IMR-90 (cell line): ENCODE measurements around the gene COX6A2. TPM values are rescaled to one million over a fixed set of nuclear protein-coding genes. Genes with fewer than 3 reads are reported as not detected.

Experiments used
- ATAC-seq: fragments of 200-7000 bp; cut with Tn5 transposase; 2 replicates; pipeline ENCODE4 v1.9.1; 2020; ENCODE audit warnings: low read depth, mild to moderate bottlenecking, moderate library complexity
- BruUV-seq: library from RNA; stranded (reverse); fragments of 400-500 nt; replicated peaks from 2 replicates; lab custom pipeline; 2021; lab: Mats Ljungman, UMichigan
- CTCF ChIA-PET: fragments of 300-600 bp; formaldehyde crosslinking; extraction: SDS; loops from one replicate; lab custom pipeline; 2021; ENCODE audit warnings: antibody characterized with exemption; lab: Yijun Ruan, JAX
- POLR2A ChIA-PET: fragments of 300-600 bp; sonication (Branson Sonifier 250); formaldehyde crosslinking; loops from one replicate; lab custom pipeline; 2022; ENCODE audit warnings: antibody characterized with exemption; ENCODE audit not compliant: unreplicated experiment; lab: Charles Lee
- DNase-seq: peaks from one replicate; pipeline ENCODE4 v3.0.0; 2013
- H2AFZ ChIP-seq: replicated peaks from 2 replicates; pipeline ENCODE3; 2013; ENCODE audit warnings: low read length, mild to moderate bottlenecking; ENCODE audit not compliant: poor library complexity
- H2AK5ac ChIP-seq: 2 replicates; pipeline ENCODE4 v1.6.1; 2013; ENCODE audit warnings: low read depth, low read length, inconsistent platforms
- H2AK9ac ChIP-seq: replicated peaks from 2 replicates; pipeline ENCODE3; 2013; ENCODE audit warnings: mild to moderate bottlenecking, low read depth, low read length, moderate library complexity; ENCODE audit not compliant: poor library complexity
- H2BK120ac ChIP-seq: 2 replicates; pipeline ENCODE4 v1.6.1; 2013; ENCODE audit warnings: low read depth, low read length, inconsistent platforms
- H2BK15ac ChIP-seq: 3 replicates; pipeline ENCODE4 v1.6.1; 2013; ENCODE audit warnings: low read depth, low read length, inconsistent platforms
- H2BK20ac ChIP-seq: 2 replicates; pipeline ENCODE4 v1.6.1; 2013; ENCODE audit warnings: low read depth, mild to moderate bottlenecking, inconsistent platforms, low read length, moderate library complexity
- H2BK5ac ChIP-seq: 2 replicates; pipeline ENCODE4 v1.6.1; 2013; ENCODE audit warnings: mild to moderate bottlenecking, low read depth, low read length, inconsistent platforms; ENCODE audit not compliant: poor library complexity, severe bottlenecking
- H3K14ac ChIP-seq: replicated peaks from 2 replicates; pipeline ENCODE4 v1.6.1; 2013; ENCODE audit warnings: low read depth, low read length, inconsistent platforms
- H3K18ac ChIP-seq: 2 replicates; pipeline ENCODE4 v1.6.1; 2013; ENCODE audit warnings: low read depth, low read length, control low read depth
- H3K23ac ChIP-seq: 2 replicates; pipeline ENCODE4 v1.6.1; 2013; ENCODE audit warnings: low read depth, low read length, inconsistent platforms
- H3K27ac ChIP-seq: 2 replicates; pipeline ENCODE4 v1.5.1; 2013; ENCODE audit warnings: mild to moderate bottlenecking, control low read depth, low read length; ENCODE audit not compliant: insufficient read depth
- H3K27me3 ChIP-seq: 2 replicates; pipeline ENCODE4 v1.6.1; 2013; ENCODE audit warnings: low read length; ENCODE audit not compliant: control insufficient read depth, insufficient read depth
- H3K36me3 ChIP-seq: 2 replicates; pipeline ENCODE4 v1.6.1; 2013; ENCODE audit warnings: low read length, mixed read lengths; ENCODE audit not compliant: control insufficient read depth, insufficient read depth
- H3K4ac ChIP-seq: 2 replicates; pipeline ENCODE4 v1.6.1; 2013; ENCODE audit warnings: low read depth, low read length, inconsistent platforms
- H3K4me1 ChIP-seq: 2 replicates; pipeline ENCODE4 v1.6.1; 2013; ENCODE audit warnings: low read length, mixed read lengths; ENCODE audit not compliant: control insufficient read depth, insufficient read depth
- H3K4me2 ChIP-seq: 2 replicates; pipeline ENCODE4 v1.6.1; 2013; ENCODE audit warnings: low read depth, mild to moderate bottlenecking, control low read depth, low read length, moderate library complexity
- H3K4me3 ChIP-seq: 2 replicates; pipeline ENCODE4 v1.5.1; 2013; ENCODE audit warnings: low read depth, mild to moderate bottlenecking, control low read depth, low read length, moderate library complexity; ENCODE audit not compliant: insufficient read depth
- H3K56ac ChIP-seq: 2 replicates; pipeline ENCODE4 v1.6.1; 2013; ENCODE audit warnings: low read length, inconsistent platforms; ENCODE audit not compliant: insufficient read depth; ENCODE audit errors: extremely low read depth
- H3K79me1 ChIP-seq, 2 experiments: 2 replicates each; pipeline ENCODE4 v1.6.1; 2013; ENCODE audit warnings: low read length in 2 of 2, inconsistent platforms in 1 of 2, low read depth in 1 of 2
- H3K9ac ChIP-seq: 2 replicates; pipeline ENCODE4 v1.6.1; 2013; ENCODE audit warnings: low read depth, low read length, control low read depth
- H3K9me1 ChIP-seq: 2 replicates; pipeline ENCODE4 v1.6.1; 2013; ENCODE audit warnings: low read length, inconsistent platforms; ENCODE audit not compliant: insufficient read depth
- H3K9me3 ChIP-seq: 2 replicates; pipeline ENCODE4 v1.6.1; 2013; ENCODE audit warnings: low read length; ENCODE audit not compliant: control insufficient read depth, insufficient read depth
- H4K20me1 ChIP-seq: 2 replicates; pipeline ENCODE4 v1.6.1; 2013; ENCODE audit warnings: low read length, inconsistent platforms; ENCODE audit not compliant: insufficient read depth
- H4K5ac ChIP-seq: 2 replicates; pipeline ENCODE4 v1.6.1; 2013; ENCODE audit warnings: mild to moderate bottlenecking, low read depth, low read length, control low read depth
- H4K8ac ChIP-seq, 2 experiments: 2 replicates each; pipeline ENCODE4 v1.6.1; 2013; ENCODE audit warnings: low read depth in 2 of 2, low read length in 2 of 2, control low read depth in 1 of 2, inconsistent platforms in 1 of 2
- H4K91ac ChIP-seq: 2 replicates; pipeline ENCODE4 v1.6.1; 2013; ENCODE audit warnings: low read depth, low read length, inconsistent platforms; ENCODE audit not compliant: insufficient read depth
- BHLHE40 ChIP-seq: fragments of 150-350 bp; IDR thresholded peaks from 2 replicates; pipeline ENCODE4 v1.6.1; 2016; ENCODE audit warnings: mild to moderate bottlenecking, low read depth, low read length
- CEBPB ChIP-seq: IDR thresholded peaks from 2 replicates; pipeline ENCODE4 v1.6.1; 2012; ENCODE audit warnings: low read depth, low read length, improper control_type of control experiment
- CHD1 ChIP-seq: IDR thresholded peaks from 2 replicates; pipeline ENCODE4 v1.6.1; 2012; ENCODE audit warnings: low read depth, low read length, improper control_type of control experiment
- ELK1 ChIP-seq: fragments of 150-350 bp; IDR thresholded peaks from 2 replicates; pipeline ENCODE4 v1.6.1; 2016; ENCODE audit warnings: low read depth, mild to moderate bottlenecking, low read length, moderate library complexity, borderline replicate concordance
- MAFK ChIP-seq: IDR thresholded peaks from 2 replicates; pipeline ENCODE4 v1.6.1; 2012; ENCODE audit warnings: low read depth, low read length, improper control_type of control experiment
- MAZ ChIP-seq: IDR thresholded peaks from 2 replicates; pipeline ENCODE4 v1.6.1; 2012; ENCODE audit warnings: low read depth, mild to moderate bottlenecking, low read length, improper control_type of control experiment, moderate library complexity, borderline replicate concordance
- NFE2L2 ChIP-seq: fragments of 150-350 bp; IDR thresholded peaks from 2 replicates; pipeline ENCODE4 v1.6.1; 2016; ENCODE audit warnings: low read depth, mild to moderate bottlenecking, low read length
- RAD21 ChIP-seq: IDR thresholded peaks from 2 replicates; pipeline ENCODE4 v1.6.1; 2012; ENCODE audit warnings: low read length, improper control_type of control experiment
- RCOR1 ChIP-seq: IDR thresholded peaks from 2 replicates; pipeline ENCODE4 v1.6.1; 2012; ENCODE audit warnings: mild to moderate bottlenecking, low read length, improper control_type of control experiment; ENCODE audit not compliant: insufficient replicate concordance
- RFX5 ChIP-seq: IDR thresholded peaks from 2 replicates; pipeline ENCODE4 v1.8.0; 2012; ENCODE audit warnings: low read depth, mild to moderate bottlenecking, low read length, moderate library complexity
- USF2 ChIP-seq: fragments of 150-350 bp; IDR thresholded peaks from 2 replicates; pipeline ENCODE4 v1.6.1; 2017; ENCODE audit warnings: mild to moderate bottlenecking, antibody characterized with exemption, low read length, low read depth
- WGBS, 2 experiments: methylation state at CpG; one replicate each; pipeline versions ENCODE4 v1.1.5 to v1.1.7; 2013; ENCODE audit warnings: missing lambda C conversion rate in 2 of 2; ENCODE audit not compliant: insufficient read length in 1 of 2; ENCODE audit errors: extremely low coverage in 2 of 2; 5-methylcytosine and 5-hydroxymethylcytosine counted together
- dilution Hi-C: fragments of 300-500 bp; cut with HindIII; formaldehyde crosslinking; loops from one replicate; pipeline ENCODE4 v1.14.3; 2018; ENCODE audit warnings: low sequenced_read_pairs; ENCODE audit not compliant: unreplicated experiment
- in situ Hi-C: fragments of 300-500 bp; cut with MboI; formaldehyde crosslinking; loops from 3 replicates; pipeline ENCODE4 v1.14.3; 2019; ENCODE audit warnings: low sequenced_read_pairs, inconsistent platforms, mixed read lengths
- intact Hi-C: fragments of 100-400 bp; cut with micrococcal nuclease; formaldehyde crosslinking; loops from 2 replicates; pipeline ENCODE4 v1.10.0; 2022
- polyA plus RNA-seq, 3 experiments: library from polyadenylated mRNA; depleted of rRNA; stranded (reverse); fragments of >200 nt; gene quantifications; 2 replicates each; pipeline ENCODE4 v1.2.3, GENCODE V29; 2012; ENCODE audit warnings: low replicate concordance in 1 of 3
- total RNA-seq: library from RNA; depleted of rRNA; stranded (reverse); fragments of >200 nt; gene quantifications from 2 replicates; pipeline ENCODE4 v1.2.3, GENCODE V29; 2012

The COX6A2 gene
- total and polyA plus RNA-seq, 2 of the 4 experiments (the other 2 are of a cell fraction) = not detected

GRCh38 chr16:31451681-31452351 lies 23.7 kb upstream of the COX6A2 start (continued):
- no peak for TF ChIP-seq CHD1
- TF ChIP-seq BHLHE40 = no peak
- TF ChIP-seq RFX5 = no peak

- dilution Hi-C loops (no loop called here), intact Hi-C loops (no loop called here), in situ Hi-C loops (loop anchor here (25.0 kb wide), 1 partner anchor 411 kb away; the partner anchor contains the start of gene ZNF267)
- Histone ChIP-seq H4K91ac (no peak overlapping the region), H4K20me1 (peaks cover 20% of the 10 kb centered on the region), H3K9me3 (no peaks in the 10 kb centered on the region), H4K8ac (peak overlapping the region in 1 of 2 experiments; percentile 61; a peak in 2 of 4 replicates), H3K4me3 (no peak overlapping the region), H3K23ac (no peak overlapping the region), H2AFZ (no peak overlapping the region), H3K56ac (no peak overlapping the region), H3K4me1 (peaks cover 18% of the 10 kb centered on the region), H2BK20ac (peak overlapping the region; percentile 53), H2BK120ac (no peak overlapping the region; the same call in 1 of the 2 replicates), H3K9ac (no peak overlapping the region), H3K4ac (no peak overlapping the region; the same call in 1 of the 2 replicates), H3K4me2 (no peak overlapping the region), H3K79me1 (peaks cover 11 to 48% of the 10 kb centered on the region in 2 experiments), H3K9me1 (peaks cover 21% of the 10 kb centered on the region), H2BK5ac (no peak overlapping the region), H2AK5ac (no peak overlapping the region), H2BK15ac (no peak overlapping the region), H4K5ac (peak overlapping the region; percentile 45; the same call in 1 of the 2 replicates), H2AK9ac (no peak overlapping the region), H3K36me3 (no peaks in the 10 kb centered on the region), H3K27ac (no peak overlapping the region), H3K18ac (no peak overlapping the region), H3K14ac (0 out of 2 replicates have a peak overlapping the region, but pooled peaks have one; percentile 50), H3K27me3 (no peaks in the 10 kb centered on the region)
- WGBS, 2 experiments = 100% methylated on average over 1 of the region's 5 CpGs; no CpG with 5 or more reads in 1 of the 2 experiments
- TF ChIP-seq ELK1 (no peak), MAZ (no peak), NFE2L2 (no peak), USF2 (no peak), BHLHE40 (no peak), CEBPB (no peak), RAD21 (no peak), RCOR1 (no peak), CHD1 (no peak), MAFK (no peak)
- no peak for ATAC-seq
- no peak for DNase-seq
- POLR2A ChIA-PET = no interaction called here
- CTCF ChIA-PET = interaction anchor here (0.5 to 1.4 kb wide), 4 partner anchors 9 to 499 kb away, joined by 3 to 11 read pairs (median 6); partner anchors contain the start of gene ZNF843
- BruUV-seq = no TSS peak
Observed at GRCh38 chr16:31451201-31451600, 23.0 kb upstream of the COX6A2 start.
